ENCODE measurements around the gene PRSS48.

GRCh38 chr4:151239608-151240007, 37.4 kb upstream of the PRSS48 start:
- TF ChIP-seq CTCF (IDR thresholded peaks at IDR 0.05) (no peak), POLR2AphosphoS5 (IDR thresholded peaks at IDR 0.05) (no peak), POLR2A (IDR thresholded peaks at IDR 0.05) (no peak), EP300 (IDR thresholded peaks at IDR 0.05) (no peak)
